GM19463 (cell line): ENCODE measurements around the gene TBKBP1.

ENCODE experiments used
- ATAC-seq: cut with Tn5 transposase; IDR thresholded peaks from one replicate; pipeline ENCODE4 v1.9.1; 2021; ENCODE audit warnings: mild to moderate bottlenecking, moderate library complexity; ENCODE audit not compliant: unreplicated experiment

The TBKBP1 gene

GRCh38 chr17:47698749-47699535 lies 5.0 kb downstream of the TBKBP1 start:
- ATAC-seq, result no peak

DNA sequence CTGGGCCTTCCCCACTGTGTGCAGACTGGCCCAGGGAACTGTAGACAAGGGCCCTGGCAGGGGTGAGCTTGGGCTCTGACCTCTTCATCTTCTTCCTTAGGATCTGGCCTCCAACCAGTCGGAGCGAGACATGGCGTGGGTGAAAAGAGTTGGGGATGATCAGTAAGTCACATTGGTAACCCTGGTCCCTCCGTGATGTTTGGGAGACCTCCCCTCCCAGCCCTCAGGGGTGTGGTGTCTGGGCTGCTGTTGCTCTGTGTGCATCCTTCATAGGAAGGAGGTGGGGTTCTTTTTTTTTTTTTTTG lies 5.5 kb downstream of the TBKBP1 start:
- ATAC-seq, result no peak

DNA sequence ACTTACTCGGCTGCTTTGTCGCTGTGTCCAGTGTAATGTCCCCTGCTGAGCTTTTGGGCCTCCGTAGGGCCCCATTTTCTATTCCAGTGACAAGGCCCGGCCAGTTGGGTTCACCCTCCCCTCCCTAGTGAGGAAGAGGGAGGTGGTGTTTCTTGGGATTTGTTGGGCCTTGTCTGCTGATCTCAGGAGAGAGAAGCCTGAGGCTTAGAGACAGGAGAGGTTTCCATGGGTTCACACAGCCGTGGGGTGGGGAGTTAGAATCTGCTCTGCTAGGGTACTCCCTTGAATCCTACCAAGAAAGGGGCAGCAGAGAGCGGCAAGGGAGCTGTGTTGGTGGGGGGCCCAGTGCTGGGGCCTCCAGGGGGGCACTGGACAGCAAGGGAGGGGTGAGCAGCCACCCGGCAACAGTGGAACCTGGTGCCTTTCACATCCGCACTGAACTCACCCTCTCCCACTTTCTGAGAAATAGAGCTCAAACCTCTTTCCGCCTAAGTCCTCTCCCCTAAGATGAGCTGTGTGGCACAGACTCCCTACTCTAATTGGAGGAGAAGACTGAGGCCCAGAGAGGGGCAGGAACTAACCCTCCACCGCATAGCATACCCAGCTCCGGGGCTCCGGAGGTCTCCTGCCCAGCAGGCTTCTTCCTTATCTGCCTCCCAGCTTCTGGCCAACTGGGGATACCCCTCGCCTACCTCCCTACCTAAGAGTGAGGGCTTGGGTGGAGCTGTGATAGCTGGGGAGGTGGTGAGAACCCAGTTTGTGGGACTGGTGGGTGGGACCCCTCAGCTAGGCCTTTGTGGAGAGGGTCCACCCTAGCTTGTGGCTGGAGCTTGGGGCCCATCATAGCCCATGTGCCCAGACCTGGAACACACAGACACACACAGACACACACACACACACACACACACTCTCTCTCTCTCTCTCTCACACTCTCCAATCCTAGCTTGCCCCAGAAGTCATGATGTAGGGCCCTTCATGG lies 6.8 kb downstream of the TBKBP1 start:
- no peak for ATAC-seq

DNA sequence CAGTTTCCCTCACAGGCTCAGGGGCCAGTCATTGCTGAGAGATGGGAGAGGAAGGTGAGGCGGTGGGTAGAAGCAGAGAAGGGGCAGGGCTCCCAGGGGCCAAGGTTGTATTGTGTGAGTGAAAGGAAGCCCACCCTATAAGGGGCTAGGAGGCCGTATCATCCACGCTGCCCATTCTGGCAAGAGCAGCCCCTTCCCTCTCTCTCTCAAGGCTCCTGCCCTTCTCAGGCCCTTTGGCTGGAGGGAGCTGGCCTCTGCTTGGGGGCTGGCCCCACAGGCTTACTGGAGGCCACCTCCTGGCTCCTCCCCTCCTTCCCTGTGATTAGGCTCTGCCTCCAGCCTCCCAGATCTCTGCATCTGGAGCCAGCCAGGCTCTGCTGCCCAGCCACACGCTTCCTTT lies 7.6 kb downstream of the TBKBP1 start:
- no peak for ATAC-seq

DNA sequence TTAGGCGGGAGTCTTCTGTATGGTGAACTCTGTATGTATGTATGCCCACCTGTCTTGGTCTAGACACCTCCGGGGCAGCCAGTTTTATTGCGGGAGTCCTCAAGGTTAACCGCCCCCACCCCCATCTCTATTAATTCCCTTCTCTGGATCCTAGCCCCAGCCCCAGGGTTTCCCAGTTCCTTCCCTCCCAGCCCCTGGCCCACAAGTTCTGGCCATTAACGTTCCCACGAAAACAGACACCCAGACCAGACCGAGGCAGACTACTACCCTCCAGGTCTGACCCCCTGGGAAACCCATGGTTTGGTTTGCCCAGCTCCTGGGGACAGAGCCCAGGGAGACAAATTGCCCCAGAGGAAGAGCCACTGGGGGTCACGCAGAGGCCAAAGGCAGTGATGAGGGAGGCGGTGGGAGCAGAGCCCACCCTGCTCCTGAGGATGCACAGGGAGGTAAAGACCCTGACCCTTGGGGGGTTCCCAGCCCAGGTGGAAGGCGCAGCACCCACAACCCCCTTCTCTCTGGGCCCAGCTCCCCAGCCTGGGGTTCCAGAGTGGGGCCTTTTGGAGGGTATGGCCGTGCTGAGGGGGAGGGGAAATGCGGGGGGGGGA lies 8.5 kb downstream of the TBKBP1 start:
- ATAC-seq, result no peak

DNA sequence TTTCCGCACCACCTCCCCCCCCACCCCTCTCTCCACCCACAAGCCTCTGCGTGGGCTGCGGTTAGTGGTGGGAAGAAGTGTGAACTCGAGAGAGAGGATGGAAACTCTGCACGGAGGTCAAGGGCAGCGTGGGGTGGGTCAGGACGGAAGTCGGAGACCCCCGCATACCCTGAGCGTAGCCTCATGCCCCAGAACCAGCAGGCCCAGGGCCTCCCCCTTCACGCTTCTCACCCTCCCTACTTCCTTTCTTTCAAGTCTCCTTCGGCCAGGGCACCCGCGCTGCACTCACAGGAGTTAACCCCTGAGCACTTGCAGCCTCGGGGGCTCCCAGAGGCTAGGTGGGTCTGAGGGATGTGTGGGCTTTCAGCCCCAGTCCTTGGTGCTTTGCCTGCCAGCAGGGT lies 9.2 kb downstream of the TBKBP1 start:
- no peak for ATAC-seq

DNA sequence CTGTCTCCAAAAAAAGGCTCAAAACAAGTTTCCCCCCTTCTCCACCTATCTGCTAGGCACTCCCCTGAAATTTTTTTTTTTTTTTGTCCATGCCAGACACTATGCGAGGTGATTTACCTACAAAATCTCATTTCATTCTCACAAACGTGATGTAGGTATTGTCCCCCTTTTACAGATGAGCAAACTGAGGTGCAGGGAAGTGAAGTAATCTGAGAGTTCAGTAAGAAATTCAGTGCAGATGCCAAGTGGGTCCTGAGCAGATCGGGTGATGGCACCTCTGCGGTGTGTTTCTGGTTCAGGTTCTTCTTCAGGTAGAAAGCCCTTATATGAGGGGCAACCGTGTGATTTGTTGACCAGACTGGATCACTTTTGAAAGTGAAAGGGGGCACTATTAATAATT lies 9.7 kb downstream of the TBKBP1 start:
- no peak for ATAC-seq

DNA sequence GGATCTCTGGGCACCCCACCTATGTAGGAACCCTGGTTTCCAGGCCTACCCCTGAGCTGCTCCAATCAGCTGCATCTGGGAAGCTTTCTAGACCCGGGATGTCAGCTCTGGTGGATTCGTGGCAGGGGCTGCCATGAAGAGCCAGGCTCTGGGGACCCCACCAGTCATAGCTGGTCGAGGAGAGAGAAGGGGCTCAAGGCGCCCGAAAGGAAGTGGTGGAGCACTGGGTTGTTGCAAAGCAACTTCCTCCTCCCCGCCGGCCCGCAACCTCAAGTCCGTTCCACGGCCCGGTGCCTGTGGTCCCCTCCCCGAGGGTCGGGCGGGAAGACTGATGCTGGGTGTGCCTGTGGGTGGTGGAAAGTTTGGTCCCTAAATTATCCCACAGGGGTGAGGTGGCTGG lies 10.2 kb downstream of the TBKBP1 start:
- ATAC-seq, result no peak

DNA sequence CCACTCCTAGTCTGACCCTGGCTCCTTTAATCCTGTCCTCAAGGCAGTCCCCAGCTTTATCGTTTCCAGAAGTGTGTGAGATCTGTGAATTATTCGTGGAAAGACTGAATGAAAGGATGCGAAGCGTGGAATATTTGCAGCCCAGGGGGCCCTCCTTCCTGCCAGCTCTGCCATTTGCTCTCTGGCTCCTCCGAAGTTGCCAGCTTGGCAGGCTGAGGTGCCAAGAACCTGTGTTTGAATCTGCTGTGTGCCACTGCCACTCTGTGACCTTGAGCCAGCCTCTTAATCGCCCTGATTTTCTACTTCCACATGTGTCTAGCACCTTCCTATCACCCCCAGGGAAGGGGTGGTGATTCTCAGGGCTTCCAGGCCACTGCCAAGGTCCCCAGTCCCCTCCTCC lies 10.8 kb downstream of the TBKBP1 start:
- no peak for ATAC-seq

DNA sequence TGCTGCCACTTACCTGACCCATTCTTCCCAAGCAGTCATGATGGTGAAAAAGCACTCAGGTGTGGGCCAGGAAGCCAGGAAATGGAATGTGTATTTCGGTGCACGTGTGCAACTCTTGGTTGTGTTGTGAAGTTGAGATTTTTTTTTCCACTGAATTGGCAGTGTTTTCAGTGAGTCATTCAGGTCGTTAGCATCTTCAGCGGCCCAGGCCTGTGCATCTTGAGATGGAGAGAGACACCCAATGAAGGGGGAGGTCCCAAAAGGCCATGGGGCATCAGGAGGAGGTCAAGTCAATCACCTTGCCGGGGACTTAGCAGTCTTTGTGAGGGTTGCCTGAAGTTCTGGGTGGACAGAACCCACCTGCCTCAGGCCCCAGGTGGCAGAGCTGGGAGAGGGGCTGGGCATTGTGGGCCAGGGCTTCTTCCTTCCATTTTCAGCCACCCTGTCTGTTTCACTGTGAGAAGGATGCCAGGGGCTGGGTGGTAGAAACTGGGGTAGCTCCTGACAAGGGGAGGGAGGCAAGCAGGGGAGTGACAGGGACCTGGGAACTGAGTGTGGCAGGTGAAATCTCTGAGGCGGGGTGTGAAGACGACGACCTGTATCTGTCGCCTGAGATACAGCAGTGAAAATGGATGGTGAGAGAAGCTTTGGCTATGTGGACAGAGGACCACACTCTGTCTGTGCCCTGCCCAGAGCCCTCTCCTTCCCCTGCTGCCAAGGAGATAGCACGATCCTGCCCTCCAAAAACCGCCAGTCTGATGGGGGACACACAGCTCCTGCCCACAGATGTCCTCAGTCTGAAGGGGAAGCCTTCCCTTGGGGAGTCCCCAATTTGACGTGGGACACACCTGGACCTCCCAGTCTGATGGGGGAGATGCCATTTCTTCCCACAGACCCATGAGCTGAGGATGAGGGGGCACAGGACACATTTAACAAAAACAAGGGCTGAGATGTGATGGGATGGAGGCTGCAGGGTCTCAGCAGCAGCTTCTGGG lies 11.9 kb downstream of the TBKBP1 start:
- ATAC-seq, result no peak

DNA sequence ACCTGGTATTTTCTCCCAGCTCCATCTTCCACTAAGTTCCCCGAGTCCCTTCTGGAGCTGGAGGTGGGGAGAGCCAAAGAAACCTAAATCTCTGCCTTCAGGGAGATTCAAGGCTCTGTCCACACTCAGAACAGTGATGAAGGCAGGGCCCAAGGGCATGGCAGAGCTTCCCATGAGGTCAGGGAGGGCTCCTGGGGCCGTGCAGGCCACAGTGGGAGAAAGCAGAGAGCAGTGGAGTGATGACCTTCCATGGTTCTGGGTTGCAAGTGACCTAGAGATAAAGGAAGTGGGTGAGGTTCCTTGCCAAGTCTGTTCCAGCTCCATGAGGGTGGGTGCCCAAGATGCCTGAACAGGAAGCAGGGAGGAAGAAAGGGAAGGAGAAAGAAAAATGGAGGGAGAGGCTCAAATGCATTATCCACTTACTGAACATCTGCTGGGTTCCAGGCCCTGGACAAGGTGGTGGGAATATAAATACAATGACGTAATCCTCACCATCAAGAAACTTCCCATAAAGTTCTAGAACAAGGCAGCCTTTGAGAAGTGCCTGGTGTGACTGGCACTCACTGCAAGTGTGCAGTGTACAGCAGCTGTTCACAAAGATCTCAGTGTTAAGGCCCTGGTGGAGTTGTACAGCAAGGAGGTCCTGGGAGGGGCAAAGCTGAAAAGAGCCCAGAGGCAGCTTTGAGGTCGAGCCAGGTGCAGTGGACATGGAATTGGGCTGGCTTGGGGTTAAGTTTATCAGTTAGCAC lies 13.3 kb downstream of the TBKBP1 start:
- no peak for ATAC-seq

GRCh38 chr17:47707884-47708283 lies 13.9 kb downstream of the TBKBP1 start:
- ATAC-seq, result no peak

DNA sequence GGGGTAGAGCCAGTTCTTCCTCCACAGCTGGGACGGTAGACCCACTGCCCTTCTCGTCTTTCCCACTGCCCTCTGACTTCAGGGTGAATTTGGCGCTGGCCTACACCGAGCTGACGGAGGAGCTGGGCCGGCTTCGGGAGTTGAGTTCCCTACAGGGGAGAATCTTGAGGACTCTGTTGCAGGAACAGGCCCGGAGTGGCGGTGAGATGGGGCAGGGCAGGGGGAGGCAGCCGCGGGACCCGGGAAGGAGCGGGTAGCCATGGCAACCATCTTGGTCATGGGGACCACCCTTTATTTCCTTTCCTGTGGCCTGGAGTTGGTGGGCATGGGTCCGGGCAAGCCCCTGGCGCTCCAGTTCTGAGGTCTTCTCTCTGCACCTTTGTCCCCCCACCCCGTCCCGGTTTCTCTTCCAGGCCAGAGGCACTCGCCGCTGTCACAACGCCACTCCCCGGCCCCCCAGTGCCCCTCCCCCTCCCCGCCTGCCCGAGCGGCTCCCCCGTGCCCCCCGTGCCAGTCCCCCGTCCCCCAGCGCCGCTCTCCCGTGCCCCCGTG lies 14.4 kb downstream of the TBKBP1 start:
- ATAC-seq, result no peak

DNA sequence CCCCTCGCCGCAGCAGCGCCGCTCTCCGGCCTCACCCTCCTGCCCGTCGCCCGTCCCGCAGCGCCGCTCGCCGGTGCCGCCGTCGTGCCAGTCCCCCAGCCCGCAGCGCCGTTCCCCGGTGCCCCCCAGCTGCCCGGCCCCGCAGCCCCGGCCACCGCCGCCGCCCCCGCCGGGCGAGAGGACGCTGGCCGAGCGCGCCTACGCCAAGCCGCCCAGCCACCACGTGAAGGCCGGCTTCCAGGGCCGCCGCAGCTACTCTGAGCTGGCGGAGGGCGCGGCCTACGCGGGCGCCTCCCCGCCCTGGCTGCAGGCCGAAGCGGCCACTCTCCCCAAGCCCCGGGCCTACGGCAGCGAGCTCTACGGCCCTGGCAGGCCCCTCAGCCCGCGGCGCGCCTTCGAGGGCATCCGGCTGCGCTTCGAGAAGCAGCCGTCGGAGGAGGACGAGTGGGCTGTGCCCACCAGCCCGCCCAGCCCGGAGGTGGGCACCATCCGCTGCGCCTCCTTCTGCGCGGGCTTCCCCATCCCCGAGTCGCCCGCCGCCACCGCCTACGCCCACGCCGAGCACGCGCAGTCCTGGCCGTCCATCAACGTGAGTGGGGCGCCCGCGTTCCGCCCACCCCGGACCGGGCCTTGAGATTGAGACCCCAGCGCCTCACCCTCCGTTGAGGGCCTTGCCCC lies 15.0 kb downstream of the TBKBP1 start:
- no peak for ATAC-seq

GRCh38 chr17:47709594-47709993 lies 15.6 kb downstream of the TBKBP1 start:
- ATAC-seq, result no peak

GRCh38 chr17:47711366-47712099 lies 17.6 kb downstream of the TBKBP1 start:
- ATAC-seq, result no peak

DNA sequence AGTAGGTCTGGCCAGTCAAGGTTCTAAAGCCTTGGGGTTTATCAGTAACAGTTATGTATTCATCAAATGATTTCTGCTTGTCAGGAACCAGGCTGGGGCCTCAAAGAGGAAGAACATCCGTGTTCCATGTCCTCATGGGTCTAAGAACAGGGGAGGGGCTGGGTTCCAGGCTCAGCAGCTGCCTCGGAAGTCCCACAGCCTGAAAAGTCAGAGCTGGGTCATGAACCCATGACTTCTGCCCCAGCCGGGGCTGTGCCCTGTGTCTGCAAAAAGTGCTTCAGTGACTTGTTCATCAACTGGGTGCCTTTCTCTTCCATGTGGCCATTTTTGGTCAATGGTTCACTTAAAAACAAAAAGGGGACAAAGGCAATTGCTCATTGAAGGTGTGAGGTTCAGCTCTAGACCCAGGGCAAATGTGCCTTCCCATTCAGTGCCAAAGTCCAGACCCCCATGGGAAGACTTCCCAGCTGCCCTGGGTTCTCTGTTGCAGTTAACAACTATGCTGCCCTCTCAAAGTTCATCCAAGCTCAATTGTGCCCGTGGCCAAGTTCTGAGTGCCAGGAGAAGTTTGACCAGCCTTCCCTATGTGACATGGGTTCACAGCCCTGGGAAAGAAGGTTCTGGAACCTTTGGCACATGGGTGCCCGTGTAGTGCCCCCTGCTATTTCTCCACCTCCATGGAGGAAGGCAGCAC lies 18.5 kb downstream of the TBKBP1 start:
- no peak for ATAC-seq
